ENCODE data around the gene C1QTNF6. TPM values are rescaled to one million over a fixed set of nuclear protein-coding genes. Genes with fewer than 3 reads are reported as not detected.

Gene C1QTNF6
- total and polyA plus RNA-seq, 10 of the 15 experiments (the other 5 are each of a cell fraction or from before 2014, with no cell fraction given), result 0.16 to 4.1 (median 1.3) TPM

DNA sequence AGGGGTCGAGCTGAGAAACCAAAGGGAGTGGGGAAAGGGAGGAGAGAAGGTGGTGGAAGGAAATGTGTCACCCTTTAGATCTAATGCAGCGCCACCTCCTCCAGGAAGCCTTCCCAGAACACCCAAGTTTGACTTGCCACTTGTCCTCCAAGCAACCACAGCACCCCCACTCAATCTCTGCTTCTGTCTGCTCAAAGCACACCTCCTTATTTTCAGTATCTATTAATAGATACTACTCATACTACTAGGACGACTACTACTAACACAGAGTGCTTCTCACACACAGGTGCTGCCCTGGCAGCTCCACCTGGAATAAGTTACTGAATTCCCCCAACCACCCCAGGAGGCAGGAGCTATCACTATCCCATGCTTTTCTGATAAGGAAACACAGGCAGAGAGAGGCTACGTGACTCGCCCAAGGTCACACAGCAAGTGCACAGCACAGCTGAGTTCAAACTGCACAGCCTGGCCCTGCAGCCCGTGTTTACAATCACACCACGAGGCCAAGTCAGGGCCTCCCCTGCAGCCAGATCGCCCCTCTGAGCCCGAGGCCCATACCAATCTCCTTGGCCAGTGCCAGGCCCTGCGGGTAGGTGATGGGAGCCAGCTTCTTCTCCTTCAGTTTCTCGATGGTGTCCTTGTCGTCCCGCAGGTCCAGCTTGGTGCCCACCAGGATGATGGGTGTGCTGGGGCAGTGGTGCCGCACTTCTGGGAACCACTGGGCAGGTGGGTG lies 42.8 kb upstream of the C1QTNF6 start (continued):
- 0 out of 2 replicates have a peak, but pooled peaks have one; percentile 14 for TF ChIP-seq NR2F1 (conservative IDR thresholded peaks at IDR 0.05)
- TF ChIP-seq CBX5 (IDR thresholded peaks at IDR 0.05; ENCODE audit: low read depth), result no peak
- TF ChIP-seq, protein P1, sequence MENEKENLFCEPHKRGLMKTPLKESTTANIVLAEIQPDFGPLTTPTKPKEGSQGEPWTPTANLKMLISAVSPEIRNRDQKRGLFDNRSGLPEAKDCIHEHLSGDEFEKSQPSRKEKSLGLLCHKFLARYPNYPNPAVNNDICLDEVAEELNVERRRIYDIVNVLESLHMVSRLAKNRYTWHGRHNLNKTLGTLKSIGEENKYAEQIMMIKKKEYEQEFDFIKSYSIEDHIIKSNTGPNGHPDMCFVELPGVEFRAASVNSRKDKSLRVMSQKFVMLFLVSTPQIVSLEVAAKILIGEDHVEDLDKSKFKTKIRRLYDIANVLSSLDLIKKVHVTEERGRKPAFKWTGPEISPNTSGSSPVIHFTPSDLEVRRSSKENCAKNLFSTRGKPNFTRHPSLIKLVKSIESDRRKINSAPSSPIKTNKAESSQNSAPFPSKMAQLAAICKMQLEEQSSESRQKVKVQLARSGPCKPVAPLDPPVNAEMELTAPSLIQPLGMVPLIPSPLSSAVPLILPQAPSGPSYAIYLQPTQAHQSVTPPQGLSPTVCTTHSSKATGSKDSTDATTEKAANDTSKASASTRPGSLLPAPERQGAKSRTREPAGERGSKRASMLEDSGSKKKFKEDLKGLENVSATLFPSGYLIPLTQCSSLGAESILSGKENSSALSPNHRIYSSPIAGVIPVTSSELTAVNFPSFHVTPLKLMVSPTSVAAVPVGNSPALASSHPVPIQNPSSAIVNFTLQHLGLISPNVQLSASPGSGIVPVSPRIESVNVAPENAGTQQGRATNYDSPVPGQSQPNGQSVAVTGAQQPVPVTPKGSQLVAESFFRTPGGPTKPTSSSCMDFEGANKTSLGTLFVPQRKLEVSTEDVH (IDR thresholded peaks at IDR 0.05; ENCODE audit: low read depth, partially characterized antibody), result no peak
- TF ChIP-seq CREB1 (IDR thresholded peaks at IDR 0.05; ENCODE audit: low read depth), result no peak
- peak; percentile 76; the same call in 1 of the 2 replicates for TF ChIP-seq MTA3 (IDR thresholded peaks at IDR 0.05; ENCODE audit: borderline replicate concordance, low read length)
- no peak for TF ChIP-seq EZH2 (IDR thresholded peaks at IDR 0.05; ENCODE audit: borderline replicate concordance, control insufficient read depth, low read depth, low read length)
- TF ChIP-seq, protein P2, sequence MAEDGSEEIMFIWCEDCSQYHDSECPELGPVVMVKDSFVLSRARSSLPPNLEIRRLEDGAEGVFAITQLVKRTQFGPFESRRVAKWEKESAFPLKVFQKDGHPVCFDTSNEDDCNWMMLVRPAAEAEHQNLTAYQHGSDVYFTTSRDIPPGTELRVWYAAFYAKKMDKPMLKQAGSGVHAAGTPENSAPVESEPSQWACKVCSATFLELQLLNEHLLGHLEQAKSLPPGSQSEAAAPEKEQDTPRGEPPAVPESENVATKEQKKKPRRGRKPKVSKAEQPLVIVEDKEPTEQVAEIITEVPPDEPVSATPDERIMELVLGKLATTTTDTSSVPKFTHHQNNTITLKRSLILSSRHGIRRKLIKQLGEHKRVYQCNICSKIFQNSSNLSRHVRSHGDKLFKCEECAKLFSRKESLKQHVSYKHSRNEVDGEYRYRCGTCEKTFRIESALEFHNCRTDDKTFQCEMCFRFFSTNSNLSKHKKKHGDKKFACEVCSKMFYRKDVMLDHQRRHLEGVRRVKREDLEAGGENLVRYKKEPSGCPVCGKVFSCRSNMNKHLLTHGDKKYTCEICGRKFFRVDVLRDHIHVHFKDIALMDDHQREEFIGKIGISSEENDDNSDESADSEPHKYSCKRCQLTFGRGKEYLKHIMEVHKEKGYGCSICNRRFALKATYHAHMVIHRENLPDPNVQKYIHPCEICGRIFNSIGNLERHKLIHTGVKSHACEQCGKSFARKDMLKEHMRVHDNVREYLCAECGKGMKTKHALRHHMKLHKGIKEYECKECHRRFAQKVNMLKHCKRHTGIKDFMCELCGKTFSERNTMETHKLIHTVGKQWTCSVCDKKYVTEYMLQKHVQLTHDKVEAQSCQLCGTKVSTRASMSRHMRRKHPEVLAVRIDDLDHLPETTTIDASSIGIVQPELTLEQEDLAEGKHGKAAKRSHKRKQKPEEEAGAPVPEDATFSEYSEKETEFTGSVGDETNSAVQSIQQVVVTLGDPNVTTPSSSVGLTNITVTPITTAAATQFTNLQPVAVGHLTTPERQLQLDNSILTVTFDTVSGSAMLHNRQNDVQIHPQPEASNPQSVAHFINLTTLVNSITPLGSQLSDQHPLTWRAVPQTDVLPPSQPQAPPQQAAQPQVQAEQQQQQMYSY (CRISPR knock-in tag; IDR thresholded peaks at IDR 0.05), result no peak
- TF ChIP-seq BACH1 (IDR thresholded peaks at IDR 0.05; ENCODE audit: borderline replicate concordance), result no peak
- TF ChIP-seq HDAC6 (IDR thresholded peaks at IDR 0.05; ENCODE audit: unreplicated experiment), result no peak
- TF ChIP-seq NBN (IDR thresholded peaks at IDR 0.05), result peak; percentile 60; the same call in 1 of the 2 replicates
- no peak for TF ChIP-seq RFX5 (IDR thresholded peaks at IDR 0.05; ENCODE audit: low read depth, low read length)
- TF ChIP-seq RBBP5 (conservative IDR thresholded peaks at IDR 0.05), result no peak
- TF ChIP-seq TCF7 (IDR thresholded peaks at IDR 0.05; ENCODE audit: borderline replicate concordance), result no peak
- no peak for TF ChIP-seq GATAD2B (conservative IDR thresholded peaks at IDR 0.05; ENCODE audit: low read depth)
- TF ChIP-seq, protein P3, sequence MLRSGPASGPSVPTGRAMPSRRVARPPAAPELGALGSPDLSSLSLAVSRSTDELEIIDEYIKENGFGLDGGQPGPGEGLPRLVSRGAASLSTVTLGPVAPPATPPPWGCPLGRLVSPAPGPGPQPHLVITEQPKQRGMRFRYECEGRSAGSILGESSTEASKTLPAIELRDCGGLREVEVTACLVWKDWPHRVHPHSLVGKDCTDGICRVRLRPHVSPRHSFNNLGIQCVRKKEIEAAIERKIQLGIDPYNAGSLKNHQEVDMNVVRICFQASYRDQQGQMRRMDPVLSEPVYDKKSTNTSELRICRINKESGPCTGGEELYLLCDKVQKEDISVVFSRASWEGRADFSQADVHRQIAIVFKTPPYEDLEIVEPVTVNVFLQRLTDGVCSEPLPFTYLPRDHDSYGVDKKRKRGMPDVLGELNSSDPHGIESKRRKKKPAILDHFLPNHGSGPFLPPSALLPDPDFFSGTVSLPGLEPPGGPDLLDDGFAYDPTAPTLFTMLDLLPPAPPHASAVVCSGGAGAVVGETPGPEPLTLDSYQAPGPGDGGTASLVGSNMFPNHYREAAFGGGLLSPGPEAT (IDR thresholded peaks at IDR 0.05; ENCODE audit: low read depth), result 0 out of 2 replicates have a peak, but pooled peaks have one; percentile 30
- no peak for TF ChIP-seq POLR2AphosphoS5 (IDR thresholded peaks at IDR 0.05; ENCODE audit: low read length)
- TF ChIP-seq YBX1 (IDR thresholded peaks at IDR 0.05), result no peak
- no peak; the same call in none of the 2 replicates for TF ChIP-seq CBFB (IDR thresholded peaks at IDR 0.05; ENCODE audit: low read depth)
- TF ChIP-seq MXI1 (IDR thresholded peaks at IDR 0.05; ENCODE audit: low read depth, low read length), result no peak
- TF ChIP-seq SMC3 (IDR thresholded peaks at IDR 0.05; ENCODE audit: borderline replicate concordance, low read length), result no peak
- TF ChIP-seq RB1 (IDR thresholded peaks at IDR 0.05; ENCODE audit: borderline replicate concordance), result no peak
- no peak for TF ChIP-seq CEBPB (IDR thresholded peaks at IDR 0.05; ENCODE audit: borderline replicate concordance in 1 of 2, low read depth in 2 of 2, low read length in 2 of 2)
- TF ChIP-seq TCF3 (IDR thresholded peaks at IDR 0.05; ENCODE audit: borderline replicate concordance, insufficient read depth, low read depth, low read length), result 0 out of 2 replicates have a peak, but pooled peaks have one; percentile 38
- no peak for TF ChIP-seq JUNB (IDR thresholded peaks at IDR 0.05)

Data from GM12878 (cell line).